ENCODE measurements around the gene SNAI3. TPM values are rescaled to one million over a fixed set of nuclear protein-coding genes. Genes with fewer than 3 reads are reported as not detected.

SNAI3 gene
- total and polyA plus RNA-seq, 2 of the 8 experiments (the other 6 are each of a cell fraction or from before 2014, with no cell fraction given): 8.5 to 13.3 TPM

DNA sequence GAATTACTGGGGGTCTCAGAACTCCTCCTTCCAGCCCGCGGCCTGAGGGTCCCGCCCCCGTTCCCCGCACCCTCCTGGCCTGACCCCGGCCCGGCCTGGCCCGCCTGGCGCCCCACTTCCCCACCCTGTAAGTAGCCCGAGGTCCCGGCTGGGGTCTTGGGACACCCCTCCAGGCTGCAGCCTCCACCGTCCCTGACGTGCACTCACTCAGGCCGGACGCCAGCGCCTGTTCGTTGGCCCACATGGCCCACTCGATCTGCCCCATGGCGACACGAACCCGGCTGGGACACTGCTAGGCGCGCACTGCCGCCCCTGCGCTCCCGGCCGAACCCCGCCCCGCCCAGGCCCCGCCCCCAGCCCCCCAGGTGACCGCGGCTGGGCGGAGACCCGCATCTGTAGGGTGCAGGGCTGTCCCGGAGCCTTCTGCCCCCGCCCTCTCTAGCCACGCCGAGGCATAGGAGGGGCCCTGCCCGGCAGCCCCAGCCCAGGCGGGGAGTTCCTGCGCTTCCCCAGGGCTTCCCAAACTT is 35.5 kb downstream of the SNAI3 start, which contains the start of gene CYBA (continued):
- TF ChIP-seq TAF1 (IDR thresholded peaks at IDR 0.05; ENCODE audit: low read depth, low read length) (peak; percentile 63; the same call in 1 of the 2 replicates), TBP (IDR thresholded peaks at IDR 0.05; ENCODE audit: low read depth, low read length) (peak; percentile 47; the same call in 1 of the 2 replicates)

Data from H1 (cell line).